Left kidney (tissue), 2 donors: Measurements from ENCODE around the gene PAX6. TPM values are rescaled to one million over a fixed set of nuclear protein-coding genes. Genes with fewer than 3 reads are reported as not detected.

ENCODE experiments used
- DNase-seq: peaks from one replicate; pipeline ENCODE4 v3.0.0-alpha.2; 2013
- polyA plus RNA-seq: library from polyadenylated mRNA; unstranded; fragments of 120-200 nt; gene quantifications from one replicate; pipeline ENCODE4 v1.2.1, GENCODE V29; 2013; ENCODE audit not compliant: insufficient read length

The PAX6 gene
- polyA plus RNA-seq, 1 donor = 0.15 TPM

- no peak for DNase-seq
Observed at GRCh38 chr11:31808721-31809540, 2.2 kb downstream of the PAX6 start.

- no peak for DNase-seq
Observed at GRCh38 chr11:31807799-31808667, 3.1 kb downstream of the PAX6 start.

- DNase-seq = no peak
Observed at GRCh38 chr11:31806928-31807798, 4.0 kb downstream of the PAX6 start.

GRCh38 chr11:31806186-31806927 is 4.8 kb downstream of the PAX6 start:
- DNase-seq = no peak

- no peak for DNase-seq
Observed at GRCh38 chr11:31805629-31806185, 5.4 kb downstream of the PAX6 start.

- no peak for DNase-seq
Observed at GRCh38 chr11:31805037-31805628, 6.0 kb downstream of the PAX6 start.

GRCh38 chr11:31804312-31805036 is 6.6 kb downstream of the PAX6 start:
- no peak for DNase-seq

- DNase-seq = no peak
Observed at GRCh38 chr11:31803813-31804311, 7.3 kb downstream of the PAX6 start.

- no peak for DNase-seq
Observed at GRCh38 chr11:31802990-31803812, 7.9 kb downstream of the PAX6 start.

- no peak for DNase-seq
Observed at GRCh38 chr11:31802609-31802989, 8.5 kb downstream of the PAX6 start.

- DNase-seq = no peak
Observed at GRCh38 chr11:31802000-31802551, 9.0 kb downstream of the PAX6 start.

GRCh38 chr11:31801298-31801702 is 9.8 kb downstream of the PAX6 start:
- no peak for DNase-seq

- no peak for DNase-seq
Observed at GRCh38 chr11:31800398-31801265, 10.5 kb downstream of the PAX6 start.

- no peak for DNase-seq
Observed at GRCh38 chr11:31799435-31800397, 11.4 kb downstream of the PAX6 start.

- DNase-seq = no peak
Observed at GRCh38 chr11:31798554-31799434, 12.3 kb downstream of the PAX6 start.
